HG03135 (cell line): Measurements from ENCODE around the gene GLIPR1.
"Not testable (repeated sequence)": the region's sequence is repeated elsewhere in the genome, so short reads cannot be mapped to it uniquely, and the experiment has no call there.

ENCODE experiments used
- ATAC-seq: cut with Tn5 transposase; IDR thresholded peaks from one replicate; pipeline ENCODE4 v1.9.1; 2021; ENCODE audit warnings: mild to moderate bottlenecking, moderate library complexity; ENCODE audit not compliant: unreplicated experiment

GLIPR1 gene

DNA sequence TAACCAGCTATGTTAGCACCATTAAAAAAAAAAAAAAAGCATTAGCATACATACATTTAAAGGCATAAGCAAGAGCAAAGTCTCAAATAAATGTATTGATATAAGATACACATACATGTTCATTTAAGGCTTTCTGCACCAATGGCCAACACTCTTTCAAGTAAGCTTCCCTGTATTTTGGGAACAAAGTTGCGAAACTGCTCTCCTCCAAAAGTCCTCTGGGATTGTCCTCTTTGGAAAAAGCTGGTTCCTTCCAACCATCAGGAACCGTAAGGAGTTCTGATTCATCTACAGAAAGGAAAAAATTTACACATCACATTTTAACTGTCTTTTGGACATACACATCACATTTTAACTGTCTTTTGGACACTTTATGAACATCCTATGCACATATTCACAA lies 27.6 kb downstream of the GLIPR1 start:
- no peak for ATAC-seq

DNA sequence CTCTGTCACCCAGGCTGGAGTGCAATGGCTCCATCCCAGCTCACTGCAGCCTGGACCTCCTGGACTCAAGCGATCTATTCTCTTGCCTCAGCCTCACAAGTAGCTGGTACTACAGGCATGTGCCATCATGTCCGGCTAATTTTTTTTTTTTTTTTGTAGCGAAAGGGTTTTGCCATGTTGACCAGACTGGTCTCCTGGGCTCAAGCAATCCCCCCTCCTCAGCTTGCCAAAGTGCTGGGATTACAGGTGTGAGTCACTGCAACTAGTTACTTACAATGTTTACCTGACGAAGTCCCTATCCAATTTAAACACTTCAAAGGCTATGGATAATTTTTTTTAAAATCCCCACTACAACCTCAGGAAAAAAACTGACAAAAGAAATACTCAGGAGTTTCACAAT lies 29.1 kb downstream of the GLIPR1 start:
- ATAC-seq: no peak

- ATAC-seq: peak; percentile 95
Measured at GRCh38 chr12:75511116-75512048, 30.8 kb downstream of the GLIPR1 start, which contains the start of gene KRR1. TSS of gene KRR1 (minus strand) at chr12:75511609. CDS start at chr12:75511597, 12 bp downstream.

GRCh38 chr12:75521224-75521623 lies 40.7 kb downstream of the GLIPR1 start:
- ATAC-seq: not testable (repeated sequence)

GRCh38 chr12:75522124-75522523 lies 41.6 kb downstream of the GLIPR1 start:
- not testable (repeated sequence) for ATAC-seq

DNA sequence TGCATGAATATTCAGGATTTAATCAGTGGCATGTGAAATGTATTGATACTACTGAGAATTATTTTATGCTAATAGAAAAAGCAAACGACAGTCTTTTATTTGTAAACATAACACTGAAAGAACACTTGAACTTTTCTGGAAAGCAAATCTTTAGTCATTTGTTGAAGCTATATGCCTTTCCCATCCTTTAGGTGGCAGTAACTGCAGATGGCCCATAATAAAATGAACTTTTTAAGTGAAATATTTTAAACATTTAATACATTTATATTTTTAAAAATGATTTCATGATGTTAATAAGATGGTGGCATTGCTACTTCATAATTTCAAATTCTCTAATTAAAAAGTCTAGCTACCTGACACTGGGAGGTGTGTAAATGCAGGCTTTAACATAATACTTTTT lies 44.7 kb downstream of the GLIPR1 start:
- ATAC-seq: no peak

- ATAC-seq: peak; percentile 94
Measured at GRCh38 chr12:75526655-75527511, 46.3 kb downstream of the GLIPR1 start.

- ATAC-seq: no peak
Measured at GRCh38 chr12:75528272-75528671, 47.7 kb downstream of the GLIPR1 start.

- no peak for ATAC-seq
Measured at GRCh38 chr12:75528692-75529091, 48.1 kb downstream of the GLIPR1 start.

DNA sequence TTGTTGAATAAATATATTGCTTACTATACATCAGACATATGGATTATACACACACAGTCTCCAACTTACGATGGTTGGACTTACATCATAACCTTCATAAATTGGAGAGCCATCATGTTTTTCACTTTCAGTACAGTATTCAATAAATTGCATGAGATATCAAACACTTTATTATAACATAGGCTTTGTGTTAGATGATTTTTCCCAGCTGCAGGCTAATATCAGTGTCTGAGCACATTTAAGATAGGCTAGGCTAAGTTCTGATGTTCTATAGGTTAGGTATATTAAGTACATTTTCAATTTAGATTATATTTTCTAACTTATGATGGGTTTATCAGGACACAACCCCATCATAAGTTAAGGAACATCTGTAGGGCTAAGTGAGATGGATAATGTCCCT lies 48.8 kb downstream of the GLIPR1 start:
- no peak for ATAC-seq

- ATAC-seq: no peak
Measured at GRCh38 chr12:75529826-75530225, 49.3 kb downstream of the GLIPR1 start.

- ATAC-seq: no peak
Measured at GRCh38 chr12:75533239-75533638, 52.7 kb downstream of the GLIPR1 start.

DNA sequence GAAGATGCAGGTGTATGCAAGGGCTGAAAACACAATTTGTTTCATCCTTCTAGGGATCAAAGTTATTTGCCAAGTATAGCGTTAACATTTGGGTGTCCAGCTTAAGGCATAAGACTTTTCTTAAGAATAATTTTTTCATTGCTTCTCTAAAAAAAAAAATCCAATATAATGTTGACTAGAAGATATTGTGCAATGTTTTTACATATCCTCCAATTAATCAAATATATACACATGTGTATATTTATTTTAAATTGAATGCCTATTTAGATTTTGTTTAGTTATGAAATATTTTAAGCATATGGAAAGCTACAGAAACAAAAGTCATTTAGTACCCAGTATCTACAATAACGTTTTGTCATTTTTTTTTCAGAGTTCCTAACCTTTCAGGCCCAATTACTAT lies 59.3 kb downstream of the GLIPR1 start:
- no peak for ATAC-seq

GRCh38 chr12:75542942-75543341 lies 62.4 kb downstream of the GLIPR1 start:
- no peak for ATAC-seq

DNA sequence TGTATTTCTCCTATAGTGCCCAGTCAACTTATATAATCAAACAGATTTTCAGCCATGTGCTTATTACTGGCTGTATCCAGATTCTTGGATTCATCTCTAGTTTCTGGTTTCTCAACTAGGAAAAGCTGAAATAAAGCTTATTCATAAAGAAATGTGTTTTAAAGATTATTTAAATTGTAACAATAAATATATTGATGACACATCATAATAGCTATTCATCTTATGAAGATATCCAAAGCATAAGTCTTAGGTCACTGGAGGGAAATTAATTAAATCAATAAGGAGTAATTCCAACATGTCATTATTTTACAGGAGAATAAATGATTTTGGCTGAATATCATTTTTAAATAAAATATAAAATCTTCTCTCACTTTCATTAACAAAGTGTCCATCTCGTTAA lies 63.0 kb downstream of the GLIPR1 start:
- no peak for ATAC-seq

DNA sequence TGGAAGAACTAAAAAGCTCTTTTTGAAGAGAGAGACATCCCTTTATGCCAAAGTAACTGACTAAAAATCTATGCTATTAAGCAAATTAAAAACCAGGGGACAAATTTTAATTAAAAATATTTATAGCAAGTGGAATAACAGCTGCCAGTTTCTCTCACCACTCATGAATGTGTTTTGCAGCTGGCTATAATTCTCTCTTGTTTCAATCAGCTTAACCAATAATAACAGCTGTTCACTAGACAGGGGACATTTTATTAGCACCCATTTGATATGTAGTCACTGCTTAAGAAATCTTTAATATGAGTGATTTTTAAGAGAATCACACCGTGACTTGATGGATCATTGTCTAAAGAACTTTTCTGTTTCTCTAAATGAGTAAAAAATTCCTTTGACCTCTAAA lies 65.1 kb downstream of the GLIPR1 start:
- ATAC-seq: no peak

DNA sequence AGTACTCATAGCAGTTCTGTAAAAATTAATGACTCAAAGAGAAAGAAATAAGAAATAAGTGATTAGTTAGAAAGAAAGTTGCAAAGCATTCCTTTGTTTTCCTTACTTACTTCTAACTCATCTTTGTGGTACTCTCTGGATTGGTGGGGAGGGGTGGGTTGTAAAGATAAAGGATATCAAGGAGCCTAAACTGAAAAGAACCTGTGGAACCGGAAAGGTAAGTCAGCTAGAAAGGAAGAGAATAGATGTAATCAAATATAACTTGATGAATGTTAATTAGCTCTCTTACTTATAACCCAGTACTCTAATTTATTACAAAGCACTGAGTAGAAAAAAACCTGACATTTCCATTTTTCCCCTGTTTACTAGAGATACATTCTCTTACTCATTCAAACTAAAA lies 68.3 kb downstream of the GLIPR1 start:
- no peak for ATAC-seq

DNA sequence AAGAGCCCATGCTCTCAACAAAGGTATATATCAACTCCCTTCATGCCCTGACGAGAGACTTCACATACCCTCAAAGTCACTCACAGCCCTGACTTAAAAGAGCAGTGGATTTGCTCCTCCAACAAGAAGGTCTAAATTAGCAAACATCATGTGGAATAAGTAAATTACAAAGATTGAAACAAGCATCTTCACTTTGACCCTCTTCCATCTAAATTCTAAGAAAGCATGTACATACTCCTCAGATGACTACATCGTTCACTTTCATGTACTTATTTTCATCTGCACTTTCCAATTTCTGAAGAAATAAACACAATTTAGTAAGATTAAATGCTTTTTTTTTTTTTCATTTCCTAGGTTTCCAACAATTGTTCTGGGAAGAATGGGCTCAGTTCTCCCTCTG lies 69.4 kb downstream of the GLIPR1 start:
- ATAC-seq: no peak

DNA sequence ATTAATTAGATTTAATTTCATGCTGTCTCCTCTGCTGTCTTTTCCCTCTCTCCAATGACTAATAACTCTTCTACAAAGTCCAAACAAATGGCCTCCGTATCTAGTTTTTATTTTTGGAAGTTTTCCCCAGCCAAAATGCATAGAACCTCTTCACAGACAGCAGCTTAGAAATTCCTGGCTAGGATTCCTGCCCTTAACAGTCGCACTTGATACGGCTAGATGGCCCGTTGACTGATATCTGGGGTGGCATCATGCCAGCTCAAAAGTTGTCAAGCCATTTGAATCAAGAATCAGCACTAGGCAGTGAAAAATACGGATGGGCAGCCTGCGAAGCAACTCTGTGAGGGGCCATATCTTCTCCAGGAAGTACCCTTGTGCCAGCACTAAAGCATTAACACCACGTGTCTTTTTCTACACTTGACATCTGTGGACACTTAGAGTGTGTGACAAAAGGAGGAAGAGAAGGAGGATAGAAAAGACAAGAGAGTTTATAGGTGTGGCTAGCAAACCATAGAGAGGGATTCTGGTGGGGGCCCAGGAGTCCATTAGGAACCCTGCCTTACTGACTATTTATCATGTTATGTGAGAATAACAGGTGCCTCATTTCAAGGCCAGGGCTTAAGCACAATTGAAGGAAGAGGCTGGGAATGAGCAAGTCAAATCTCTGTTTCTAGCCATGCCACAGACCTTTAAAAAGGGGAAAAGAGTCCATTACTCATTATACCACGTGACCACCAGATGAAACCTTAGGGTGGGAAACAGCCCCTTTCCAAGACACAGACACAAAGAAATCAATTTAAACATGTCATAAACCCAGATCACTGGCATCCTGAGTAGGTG lies 70.1 kb downstream of the GLIPR1 start:
- no peak for ATAC-seq

DNA sequence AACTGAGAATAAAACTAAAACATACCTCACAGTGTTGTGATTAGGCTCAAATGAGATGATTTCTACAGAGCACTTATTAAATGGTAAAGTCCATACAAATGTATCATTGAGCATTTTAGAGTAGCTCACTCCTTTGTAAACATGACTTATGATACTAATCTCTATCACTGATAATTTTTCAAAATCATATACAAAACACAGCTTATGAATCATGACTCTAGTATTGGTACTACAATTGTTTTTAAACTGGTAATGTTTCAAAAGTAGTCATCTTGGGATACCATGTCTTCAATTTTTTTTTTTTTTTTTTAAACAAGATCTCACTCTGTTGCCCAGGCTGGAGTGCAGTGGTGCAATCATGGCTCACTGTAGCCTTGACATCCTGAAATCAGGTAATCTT lies 70.9 kb downstream of the GLIPR1 start:
- no peak for ATAC-seq

GRCh38 chr12:75553398-75553797 lies 72.8 kb downstream of the GLIPR1 start:
- ATAC-seq: no peak
